AG09319 (cell line): ENCODE measurements around the gene PPIL1.

Source experiments
- DNase-seq: peaks from one replicate; pipeline ENCODE4 v3.0.0-alpha.2; 2010; ENCODE audit warnings: low read depth; ENCODE audit errors: extremely low read depth
- CTCF ChIP-seq: IDR thresholded peaks from 2 replicates; pipeline ENCODE4 v1.5.1; 2011; ENCODE audit warnings: low read depth, mild to moderate bottlenecking, inconsistent platforms, low read length, moderate library complexity

PPIL1 gene

DNA sequence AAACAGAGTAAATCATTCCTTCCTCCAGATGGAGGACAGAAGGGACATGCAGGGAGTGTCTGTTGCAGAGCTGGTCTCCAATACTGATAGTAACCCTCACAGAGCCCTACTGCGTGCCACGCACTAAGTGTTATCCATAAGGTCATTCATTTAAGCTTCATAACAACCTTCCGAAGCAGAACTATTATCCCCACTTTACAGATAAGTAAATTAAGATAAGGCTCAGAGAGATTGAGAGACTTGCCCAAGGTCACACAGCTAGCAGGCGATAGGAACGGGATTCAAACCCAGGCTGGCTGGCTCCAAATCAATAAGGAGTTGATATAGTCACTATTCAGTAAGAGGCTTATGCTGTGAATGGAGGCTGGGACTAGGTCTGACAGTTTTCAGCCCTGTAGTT is 66.0 kb downstream of the PPIL1 start:
- no peak for TF ChIP-seq CTCF
- no peak for DNase-seq

DNA sequence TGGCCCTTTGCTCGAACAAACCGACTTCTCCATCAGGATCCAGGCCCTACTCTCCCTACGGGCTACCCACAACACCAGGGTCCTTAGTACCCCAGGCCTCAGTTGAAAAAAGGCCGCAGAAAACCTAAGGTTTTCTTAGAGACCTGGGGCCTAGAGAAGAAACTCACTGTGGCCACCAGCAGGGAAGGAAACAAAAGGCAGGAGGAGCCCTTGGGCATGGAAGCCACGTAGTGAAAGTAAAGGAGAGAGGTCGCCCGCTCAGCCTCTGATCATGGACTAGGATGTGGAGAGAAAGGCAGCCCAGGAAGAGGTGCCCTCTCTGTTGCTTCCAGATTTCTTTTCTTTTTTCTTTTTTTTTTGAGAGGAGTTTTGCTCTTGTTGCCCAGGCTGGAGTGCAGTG is 66.9 kb downstream of the PPIL1 start:
- TF ChIP-seq CTCF = no peak

GRCh38 chr6:36807143-36807542 is 67.5 kb downstream of the PPIL1 start:
- TF ChIP-seq CTCF = no peak

More for the DNA sequence above, 66.9 kb downstream of the PPIL1 start:
- no peak for DNase-seq

GRCh38 chr6:36805917-36806316 is 68.7 kb downstream of the PPIL1 start:
- no peak for TF ChIP-seq CTCF

More at GRCh38 chr6:36807143-36807542, 67.5 kb downstream of the PPIL1 start:
- no peak for DNase-seq

GRCh38 chr6:36805096-36805797 is 69.4 kb downstream of the PPIL1 start:
- no peak for TF ChIP-seq CTCF

More at GRCh38 chr6:36805917-36806316, 68.7 kb downstream of the PPIL1 start:
- DNase-seq = no peak

More at GRCh38 chr6:36805096-36805797, 69.4 kb downstream of the PPIL1 start:
- no peak for DNase-seq
